ENCODE results near the gene CDKN1A.

CDKN1A gene

GRCh38 chr6:36643977-36644376 lies 34.5 kb upstream of the CDKN1A start:
- H3K18ac ChIP-seq (ENCODE audit: low read length): no peak overlapping the region
- DNase-seq: no peak
- no peak overlapping the region for H3K27ac ChIP-seq (ENCODE audit: low read depth, low read length)
- H3K23ac ChIP-seq (ENCODE audit: low read length): no peak overlapping the region
- H2BK12ac ChIP-seq (ENCODE audit: low read length): no peak overlapping the region
- no peak overlapping the region for H3K9ac ChIP-seq (ENCODE audit: low read length)
- H4K12ac ChIP-seq (ENCODE audit: low read depth, low read length): no peak overlapping the region
- no peaks in the 10 kb centered on the region for H3K27me3 ChIP-seq (ENCODE audit: insufficient read depth, low read length)
- no peak overlapping the region for H3K4ac ChIP-seq (ENCODE audit: low read depth, low read length)
- H3K9me3 ChIP-seq (ENCODE audit: insufficient read depth, low read depth, low read length): no peaks in the 10 kb centered on the region
- H4K91ac ChIP-seq (ENCODE audit: low read depth, low read length): no peak overlapping the region
- no peak overlapping the region for H2BK5ac ChIP-seq (ENCODE audit: low read depth, low read length, poor library complexity)
- no peak overlapping the region for H3K4me3 ChIP-seq (ENCODE audit: low read depth, low read length)
- H2BK120ac ChIP-seq (ENCODE audit: insufficient read depth, low read length, poor library complexity): no peak overlapping the region
- H4K8ac ChIP-seq (ENCODE audit: low read depth, low read length): no peak overlapping the region
- no peak overlapping the region for H2AFZ ChIP-seq (ENCODE audit: insufficient read depth, low read length, poor library complexity)
- no peak overlapping the region for H3K4me2 ChIP-seq (ENCODE audit: low read length)
- H3K79me1 ChIP-seq (ENCODE audit: low read length): no peaks in the 10 kb centered on the region
- no CpG with 5 or more reads among the region's 4 CpGs for WGBS (ENCODE audit: extremely low coverage, insufficient coverage, insufficient read length)
- peaks cover 0 to 3% of the 10 kb centered on the region in 2 experiments for H3K4me1 ChIP-seq (ENCODE audit: control insufficient read depth in 1 of 2, insufficient read depth in 2 of 2, low read length in 2 of 2)
- H2AK5ac ChIP-seq (ENCODE audit: low read length): no peak overlapping the region
- no peaks in the 10 kb centered on the region for H3K36me3 ChIP-seq (ENCODE audit: control insufficient read depth in 1 of 2, insufficient read depth in 2 of 2, low read length in 2 of 2)
- H3K79me2 ChIP-seq (ENCODE audit: control insufficient read depth, insufficient read depth, low read length, poor library complexity): no peaks in the 10 kb centered on the region
- no peak overlapping the region for H3K14ac ChIP-seq (ENCODE audit: low read length)

- Histone ChIP-seq H3K9ac (ENCODE audit: low read length) (no peak overlapping the region), H2BK5ac (ENCODE audit: low read depth, low read length, poor library complexity) (no peak overlapping the region), H3K4ac (ENCODE audit: low read depth, low read length) (no peak overlapping the region), H2BK120ac (ENCODE audit: insufficient read depth, low read length, poor library complexity) (no peak overlapping the region), H3K79me1 (ENCODE audit: low read length) (no peaks in the 10 kb centered on the region), H3K79me2 (ENCODE audit: control insufficient read depth, insufficient read depth, low read length, poor library complexity) (no peaks in the 10 kb centered on the region), H2AK5ac (ENCODE audit: low read length) (no peak overlapping the region), H3K27me3 (ENCODE audit: insufficient read depth, low read length) (no peaks in the 10 kb centered on the region), H3K4me2 (ENCODE audit: low read length) (no peak overlapping the region), H3K9me3 (ENCODE audit: insufficient read depth, low read depth, low read length) (no peaks in the 10 kb centered on the region), H3K18ac (ENCODE audit: low read length) (no peak overlapping the region), H3K4me1 (ENCODE audit: control insufficient read depth in 1 of 2, insufficient read depth in 2 of 2, low read length in 2 of 2) (peaks cover 3% of the 10 kb centered on the region in 2 experiments), H3K23ac (ENCODE audit: low read length) (no peak overlapping the region), H2BK12ac (ENCODE audit: low read length) (no peak overlapping the region), H4K12ac (ENCODE audit: low read depth, low read length) (no peak overlapping the region), H3K27ac (ENCODE audit: low read depth, low read length) (no peak overlapping the region), H3K36me3 (ENCODE audit: control insufficient read depth in 1 of 2, insufficient read depth in 2 of 2, low read length in 2 of 2) (no peaks in the 10 kb centered on the region), H3K4me3 (ENCODE audit: low read depth, low read length) (no peak overlapping the region), H3K14ac (ENCODE audit: low read length) (no peak overlapping the region), H4K91ac (ENCODE audit: low read depth, low read length) (no peak overlapping the region), H4K8ac (ENCODE audit: low read depth, low read length) (no peak overlapping the region), H2AFZ (ENCODE audit: insufficient read depth, low read length, poor library complexity) (no peak overlapping the region)
- DNase-seq: no peak
- WGBS (ENCODE audit: extremely low coverage, insufficient coverage, insufficient read length): no CpG with 5 or more reads among the region's 3 CpGs
Observed at GRCh38 chr6:36649086-36649485, 29.4 kb upstream of the CDKN1A start.

GRCh38 chr6:36649701-36650484 lies 28.6 kb upstream of the CDKN1A start:
- Histone ChIP-seq H3K79me1 (ENCODE audit: low read length) (no peaks in the 10 kb centered on the region), H3K14ac (ENCODE audit: low read length) (no peak overlapping the region), H3K79me2 (ENCODE audit: control insufficient read depth, insufficient read depth, low read length, poor library complexity) (no peaks in the 10 kb centered on the region), H3K4me1 (ENCODE audit: control insufficient read depth in 1 of 2, insufficient read depth in 2 of 2, low read length in 2 of 2) (peaks cover 2 to 3% of the 10 kb centered on the region in 2 experiments), H4K8ac (ENCODE audit: low read depth, low read length) (no peak overlapping the region), H3K23ac (ENCODE audit: low read length) (no peak overlapping the region), H3K18ac (ENCODE audit: low read length) (no peak overlapping the region), H4K91ac (ENCODE audit: low read depth, low read length) (no peak overlapping the region), H2AK5ac (ENCODE audit: low read length) (peak overlapping the region; percentile 19), H3K4me3 (ENCODE audit: low read depth, low read length) (no peak overlapping the region), H3K36me3 (ENCODE audit: control insufficient read depth in 1 of 2, insufficient read depth in 2 of 2, low read length in 2 of 2) (no peaks in the 10 kb centered on the region), H3K27me3 (ENCODE audit: insufficient read depth, low read length) (no peaks in the 10 kb centered on the region), H3K9me3 (ENCODE audit: insufficient read depth, low read depth, low read length) (no peaks in the 10 kb centered on the region), H2BK12ac (ENCODE audit: low read length) (no peak overlapping the region), H2BK120ac (ENCODE audit: insufficient read depth, low read length, poor library complexity) (peak overlapping the region; percentile 38), H2AFZ (ENCODE audit: insufficient read depth, low read length, poor library complexity) (no peak overlapping the region), H3K9ac (ENCODE audit: low read length) (no peak overlapping the region), H4K12ac (ENCODE audit: low read depth, low read length) (no peak overlapping the region), H3K27ac (ENCODE audit: low read depth, low read length) (no peak overlapping the region), H2BK5ac (ENCODE audit: low read depth, low read length, poor library complexity) (no peak overlapping the region), H3K4ac (ENCODE audit: low read depth, low read length) (no peak overlapping the region), H3K4me2 (ENCODE audit: low read length) (no peak overlapping the region)
- DNase-seq: no peak
- no CpG with 5 or more reads among the region's 13 CpGs for WGBS (ENCODE audit: extremely low coverage, insufficient coverage, insufficient read length)

GRCh38 chr6:36650848-36651478 lies 27.6 kb upstream of the CDKN1A start:
- Histone ChIP-seq H3K79me1 (ENCODE audit: low read length) (no peaks in the 10 kb centered on the region), H3K4me3 (ENCODE audit: low read depth, low read length) (no peak overlapping the region), H3K9ac (ENCODE audit: low read length) (no peak overlapping the region), H2BK120ac (ENCODE audit: insufficient read depth, low read length, poor library complexity) (no peak overlapping the region), H2BK5ac (ENCODE audit: low read depth, low read length, poor library complexity) (no peak overlapping the region), H3K23ac (ENCODE audit: low read length) (no peak overlapping the region), H3K27ac (ENCODE audit: low read depth, low read length) (no peak overlapping the region), H3K9me3 (ENCODE audit: insufficient read depth, low read depth, low read length) (no peaks in the 10 kb centered on the region), H3K4me1 (ENCODE audit: control insufficient read depth in 1 of 2, insufficient read depth in 2 of 2, low read length in 2 of 2) (peaks cover 0 to 3% of the 10 kb centered on the region in 2 experiments), H3K79me2 (ENCODE audit: control insufficient read depth, insufficient read depth, low read length, poor library complexity) (no peaks in the 10 kb centered on the region), H4K8ac (ENCODE audit: low read depth, low read length) (peak overlapping the region; percentile 44), H3K36me3 (ENCODE audit: control insufficient read depth in 1 of 2, insufficient read depth in 2 of 2, low read length in 2 of 2) (no peaks in the 10 kb centered on the region), H4K91ac (ENCODE audit: low read depth, low read length) (no peak overlapping the region), H3K27me3 (ENCODE audit: insufficient read depth, low read length) (no peaks in the 10 kb centered on the region), H3K18ac (ENCODE audit: low read length) (no peak overlapping the region), H3K4me2 (ENCODE audit: low read length) (no peak overlapping the region), H2BK12ac (ENCODE audit: low read length) (no peak overlapping the region), H3K4ac (ENCODE audit: low read depth, low read length) (no peak overlapping the region), H4K12ac (ENCODE audit: low read depth, low read length) (no peak overlapping the region), H2AK5ac (ENCODE audit: low read length) (no peak overlapping the region), H3K14ac (ENCODE audit: low read length) (no peak overlapping the region), H2AFZ (ENCODE audit: insufficient read depth, low read length, poor library complexity) (no peak overlapping the region)
- no peak for DNase-seq
- no CpG with 5 or more reads among the region's 2 CpGs for WGBS (ENCODE audit: extremely low coverage, insufficient coverage, insufficient read length)

All from trophoblast cell (in vitro differentiated cells and primary cell).